Activated CD8-positive, alpha-beta T cell treated with anti-CD3 and anti-CD28 coated beads for 36 hours (primary cell): ENCODE data around the gene NKAIN2. TPM values are rescaled to one million over a fixed set of nuclear protein-coding genes. Genes with fewer than 3 reads are reported as not detected.

Experiments used
- ATAC-seq: fragments of 200-7000 bp; cut with Tn5 transposase; one replicate; pipeline ENCODE4 v1.10.0; 2021; ENCODE audit warnings: mild to moderate bottlenecking, moderate library complexity
- CTCF ChIA-PET: fragments of 350-600 bp; sonication (Branson Sonifier 250); formaldehyde crosslinking; loops from one replicate; lab custom pipeline; 2021; ENCODE audit warnings: antibody characterized with exemption; lab: Charles Lee
- POLR2A ChIA-PET: fragments of 350-600 bp; sonication (Branson Sonifier 250); formaldehyde crosslinking; loops from one replicate; lab custom pipeline; 2021; ENCODE audit warnings: antibody characterized with exemption; lab: Charles Lee
- DNase-seq: peaks from one replicate; pipeline ENCODE4 v3.0.0-alpha.2; 2020
- H3K27ac Mint-ChIP-seq: one replicate; pipeline ENCODE4 v1.8.0; 2021; ENCODE audit warnings: mild to moderate bottlenecking, mixed read lengths
- H3K27me3 Mint-ChIP-seq: one replicate; pipeline ENCODE4 v1.8.0; 2021; ENCODE audit warnings: mixed read lengths
- H3K36me3 Mint-ChIP-seq: one replicate; pipeline ENCODE4 v1.8.0; 2021; ENCODE audit warnings: low read depth, mixed read lengths
- H3K4me1 Mint-ChIP-seq: one replicate; pipeline ENCODE4 v1.8.0; 2021; ENCODE audit warnings: low read depth, mixed read lengths
- H3K4me3 Mint-ChIP-seq: one replicate; pipeline ENCODE4 v1.8.0; 2021; ENCODE audit warnings: mild to moderate bottlenecking, moderate library complexity, mixed read lengths
- H3K9me3 Mint-ChIP-seq: one replicate; pipeline ENCODE4 v1.8.0; 2021; ENCODE audit warnings: mixed read lengths
- CTCF ChIP-seq: fragments of 200-600 bp; IDR thresholded peaks from one replicate; pipeline ENCODE4 v1.8.0; 2022; ENCODE audit warnings: antibody characterized with exemption, mild to moderate bottlenecking
- intact Hi-C: fragments of 100-400 bp; cut with micrococcal nuclease; formaldehyde crosslinking; loops from one replicate; pipeline ENCODE4 v1.10.0; 2022
- total RNA-seq, 2 experiments: library from RNA; stranded (reverse); gene quantifications; one replicate each; pipeline ENCODE4 v1.2.3, GENCODE V29; 2021

Gene NKAIN2
- total RNA-seq, 2 experiments from 2014 or later = not detected

GRCh38 chr6:124131259-124131658 lies 327.6 kb downstream of the NKAIN2 start:
- peaks cover 2% of the 10 kb centered on the region for H3K9me3 Mint-ChIP-seq
- H3K4me1 Mint-ChIP-seq = no peaks in the 10 kb centered on the region
- DNase-seq (no peak), ATAC-seq (no peak)
- no peaks in the 10 kb centered on the region for H3K36me3 Mint-ChIP-seq
- TF ChIP-seq CTCF = no peak
- intact Hi-C loops = no loop called here
- CTCF ChIA-PET = no interaction called here
- H3K27me3 Mint-ChIP-seq = no peaks in the 10 kb centered on the region
- H3K27ac Mint-ChIP-seq = no peak overlapping the region
- no peak overlapping the region for H3K4me3 Mint-ChIP-seq
- POLR2A ChIA-PET = interaction anchor here (0.6 kb wide), 1 partner anchor 46 kb away, joined by 4 read pairs; no protein-coding TSS in a partner anchor

GRCh38 chr6:124131779-124132178 lies 328.1 kb downstream of the NKAIN2 start:
- H3K27me3 Mint-ChIP-seq = no peaks in the 10 kb centered on the region
- POLR2A ChIA-PET = no interaction called here
- H3K9me3 Mint-ChIP-seq = peaks cover 2% of the 10 kb centered on the region
- CTCF ChIA-PET = no interaction called here
- H3K4me1 Mint-ChIP-seq = no peaks in the 10 kb centered on the region
- no peak for TF ChIP-seq CTCF
- intact Hi-C loops = no loop called here
- no peaks in the 10 kb centered on the region for H3K36me3 Mint-ChIP-seq
- H3K27ac Mint-ChIP-seq = no peak overlapping the region
- ATAC-seq (no peak), DNase-seq (no peak)
- H3K4me3 Mint-ChIP-seq = no peak overlapping the region

GRCh38 chr6:124132256-124132655 lies 328.6 kb downstream of the NKAIN2 start:
- H3K36me3 Mint-ChIP-seq = no peaks in the 10 kb centered on the region
- no peak overlapping the region for H3K27ac Mint-ChIP-seq
- peaks cover 2% of the 10 kb centered on the region for H3K9me3 Mint-ChIP-seq
- TF ChIP-seq CTCF = no peak
- intact Hi-C loops = no loop called here
- ChIA-PET CTCF (no interaction called here), POLR2A (interaction anchor here (1.5 kb wide), 1 partner anchor 39 kb away, joined by 3 read pairs; no protein-coding TSS in a partner anchor)
- DNase-seq (no peak), ATAC-seq (no peak)
- H3K4me1 Mint-ChIP-seq = no peaks in the 10 kb centered on the region
- H3K4me3 Mint-ChIP-seq = no peak overlapping the region
- no peaks in the 10 kb centered on the region for H3K27me3 Mint-ChIP-seq

DNA sequence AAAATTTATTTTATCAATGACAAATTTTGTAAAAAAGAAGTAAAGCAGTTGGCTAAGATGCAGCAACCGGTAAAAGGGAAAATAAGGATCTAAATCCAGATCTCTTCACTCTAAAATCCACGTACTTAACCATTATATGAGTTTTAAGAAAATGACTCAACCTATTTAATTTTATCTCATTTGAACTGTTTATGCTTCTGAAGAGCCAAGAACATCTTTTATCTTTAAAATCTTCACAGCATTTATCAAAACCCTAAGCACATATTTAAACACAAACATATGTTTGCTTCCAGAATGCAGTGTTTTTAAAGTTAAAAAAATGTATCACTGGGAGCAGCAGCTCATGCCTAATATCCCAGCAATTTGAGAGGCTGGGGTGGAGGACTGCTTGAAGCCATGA lies 339.2 kb downstream of the NKAIN2 start:
- intact Hi-C loops = no loop called here
- Mint-ChIP-seq H3K4me1 (no peaks in the 10 kb centered on the region), H3K9me3 (no peaks in the 10 kb centered on the region), H3K27me3 (no peaks in the 10 kb centered on the region), H3K4me3 (no peak overlapping the region), H3K27ac (no peak overlapping the region), H3K36me3 (no peaks in the 10 kb centered on the region)
- ATAC-seq (no peak), DNase-seq (no peak)
- ChIA-PET CTCF (no interaction called here), POLR2A (no interaction called here)
- TF ChIP-seq CTCF = no peak

DNA sequence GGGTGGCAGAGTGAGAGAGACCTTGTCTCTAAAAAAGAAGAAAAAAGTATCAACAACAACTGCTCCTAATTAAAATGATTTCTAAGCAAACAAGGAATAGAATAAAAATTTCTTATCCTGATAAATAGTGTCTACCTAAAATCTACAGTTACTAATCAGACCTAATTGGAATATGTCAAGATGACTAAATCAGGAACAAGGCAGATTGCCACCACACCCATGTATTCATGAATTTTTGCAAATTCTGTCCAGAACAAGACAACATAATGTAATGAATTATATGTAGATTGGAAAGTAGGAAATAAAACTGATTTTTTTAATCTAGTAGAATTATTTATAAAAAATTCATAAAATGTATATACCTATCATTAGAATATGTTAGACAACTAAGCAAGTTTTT lies 339.8 kb downstream of the NKAIN2 start:
- ChIA-PET POLR2A (no interaction called here), CTCF (no interaction called here)
- Mint-ChIP-seq H3K4me1 (no peaks in the 10 kb centered on the region), H3K27me3 (no peaks in the 10 kb centered on the region), H3K36me3 (no peaks in the 10 kb centered on the region), H3K27ac (no peak overlapping the region), H3K4me3 (no peak overlapping the region), H3K9me3 (no peaks in the 10 kb centered on the region)
- TF ChIP-seq CTCF = no peak
- no peak for ATAC-seq
- DNase-seq = no peak
- intact Hi-C loops = no loop called here
